Islet of Langerhans (tissue), 1 donor: ENCODE data around the gene HPCAL1.

Experiments used
- FAIRE-seq: peaks from one replicate; lab custom pipeline; 2011; peaks lifted over from hg19 to GRCh38; lab: Jason Lieb, UNC

Gene HPCAL1

GRCh38 chr2:10469955-10470608 is 167.4 kb downstream of the HPCAL1 start:
- no peak for FAIRE-seq

- no peak for FAIRE-seq
Measured at GRCh38 chr2:10471046-10471571, 168.4 kb downstream of the HPCAL1 start.

GRCh38 chr2:10471955-10472354 is 169.3 kb downstream of the HPCAL1 start:
- no peak for FAIRE-seq

- no peak for FAIRE-seq
Measured at GRCh38 chr2:10473121-10473756, 170.5 kb downstream of the HPCAL1 start.

GRCh38 chr2:10475221-10475722 is 172.6 kb downstream of the HPCAL1 start:
- FAIRE-seq, result no peak

- FAIRE-seq, result no peak
Measured at GRCh38 chr2:10475811-10476660, 173.3 kb downstream of the HPCAL1 start.

GRCh38 chr2:10476723-10477442 is 174.2 kb downstream of the HPCAL1 start:
- FAIRE-seq, result no peak
